ENCODE measurements around the gene SMIM33.
"Not testable (repeated sequence)": the region's sequence is repeated elsewhere in the genome, so short reads cannot be mapped to it uniquely, and the experiment has no call there.

SMIM33 gene

GRCh38 chr5:139474890-139475791 is 4.3 kb downstream of the SMIM33 start:
- Histone ChIP-seq H3K27me3 (no peaks in the 10 kb centered on the region), H3K36me3 (no peaks in the 10 kb centered on the region), H3K27ac (peak overlapping the region; percentile 2), H3K4me3 (ENCODE audit: low read depth in 1 of 2, low read length in 1 of 2) (peak overlapping the region in 1 of 2 experiments; percentile 19), H3K4me1 (ENCODE audit: control insufficient read depth in 1 of 2, insufficient read depth in 1 of 2, low read depth in 1 of 2, low read length in 1 of 2) (peaks cover 57 to 60% of the 10 kb centered on the region in 2 experiments), H3K9me3 (no peaks in the 10 kb centered on the region)
- TF ChIP-seq CTCF (IDR thresholded peaks at IDR 0.05): no peak

- no peak for TF ChIP-seq CTCF (IDR thresholded peaks at IDR 0.05)
- no peaks in the 10 kb centered on the region for H3K36me3 ChIP-seq
- peaks cover 55 to 58% of the 10 kb centered on the region in 2 experiments for H3K4me1 ChIP-seq (ENCODE audit: control insufficient read depth in 1 of 2, insufficient read depth in 1 of 2, low read depth in 1 of 2, low read length in 1 of 2)
- no peaks in the 10 kb centered on the region for H3K27me3 ChIP-seq
- no peak overlapping the region for H3K4me3 ChIP-seq (ENCODE audit: low read depth in 1 of 2, low read length in 1 of 2)
- H3K9me3 ChIP-seq: no peaks in the 10 kb centered on the region
- H3K27ac ChIP-seq: no peak overlapping the region
These were observed 5.2 kb downstream of the SMIM33 start for GRCh38 chr5:139475865-139476617.

- Histone ChIP-seq H3K27ac (peak overlapping the region; percentile 25), H3K4me1 (ENCODE audit: control insufficient read depth in 1 of 2, insufficient read depth in 1 of 2, low read depth in 1 of 2, low read length in 1 of 2) (peaks cover 52% of the 10 kb centered on the region in 2 experiments)
- not testable (repeated sequence) for H3K4me3 ChIP-seq (ENCODE audit: low read depth in 1 of 2, low read length in 1 of 2); H3K9me3 ChIP-seq; H3K27me3 ChIP-seq; H3K36me3 ChIP-seq
These were observed 8.0 kb downstream of the SMIM33 start for GRCh38 chr5:139478657-139479423.

- not testable (repeated sequence) for H3K4me3 ChIP-seq (ENCODE audit: low read depth in 1 of 2, low read length in 1 of 2); H3K9me3 ChIP-seq; H3K27me3 ChIP-seq; H3K36me3 ChIP-seq; H3K27ac ChIP-seq
- H3K4me1 ChIP-seq (ENCODE audit: control insufficient read depth in 1 of 2, insufficient read depth in 1 of 2, low read depth in 1 of 2, low read length in 1 of 2): peaks cover 43% of the 10 kb centered on the region in 2 experiments
These were observed 8.9 kb downstream of the SMIM33 start for GRCh38 chr5:139479729-139480128.

- H3K4me1 ChIP-seq (ENCODE audit: control insufficient read depth in 1 of 2, insufficient read depth in 1 of 2, low read depth in 1 of 2, low read length in 1 of 2): peaks cover 29% of the 10 kb centered on the region in 2 experiments
- no peak for TF ChIP-seq CTCF (IDR thresholded peaks at IDR 0.05)
These were observed 10.3 kb downstream of the SMIM33 start for GRCh38 chr5:139481122-139481533.

GRCh38 chr5:139481580-139482049 is 10.8 kb downstream of the SMIM33 start:
- Histone ChIP-seq H3K36me3 (no peaks in the 10 kb centered on the region), H3K4me3 (ENCODE audit: low read depth in 1 of 2, low read length in 1 of 2) (peak overlapping the region; percentile 42 to 47), H3K4me1 (ENCODE audit: control insufficient read depth in 1 of 2, insufficient read depth in 1 of 2, low read depth in 1 of 2, low read length in 1 of 2) (peaks cover 26 to 27% of the 10 kb centered on the region in 2 experiments), H3K9me3 (no peaks in the 10 kb centered on the region), H3K27ac (peak overlapping the region; percentile 74), H3K27me3 (no peaks in the 10 kb centered on the region)
- TF ChIP-seq CTCF (IDR thresholded peaks at IDR 0.05): no peak

More at GRCh38 chr5:139481122-139481533, 10.3 kb downstream of the SMIM33 start:
- Histone ChIP-seq H3K9me3 (no peaks in the 10 kb centered on the region), H3K36me3 (no peaks in the 10 kb centered on the region), H3K27me3 (no peaks in the 10 kb centered on the region), H3K27ac (peak overlapping the region; percentile 74), H3K4me3 (ENCODE audit: low read depth in 1 of 2, low read length in 1 of 2) (peak overlapping the region; percentile 42 to 47)

Measured in neutrophil (primary cell).